ENCODE results near the gene RASA4. TPM values are rescaled to one million over a fixed set of nuclear protein-coding genes. Genes with fewer than 3 reads are reported as not detected.
"Not testable (repeated sequence)": the region's sequence is repeated elsewhere in the genome, so short reads cannot be mapped to it uniquely, and the experiment has no call there.

RASA4 gene
- total RNA-seq, 2 donors from 2014 or later = 7.0 to 8.6 TPM

DNA sequence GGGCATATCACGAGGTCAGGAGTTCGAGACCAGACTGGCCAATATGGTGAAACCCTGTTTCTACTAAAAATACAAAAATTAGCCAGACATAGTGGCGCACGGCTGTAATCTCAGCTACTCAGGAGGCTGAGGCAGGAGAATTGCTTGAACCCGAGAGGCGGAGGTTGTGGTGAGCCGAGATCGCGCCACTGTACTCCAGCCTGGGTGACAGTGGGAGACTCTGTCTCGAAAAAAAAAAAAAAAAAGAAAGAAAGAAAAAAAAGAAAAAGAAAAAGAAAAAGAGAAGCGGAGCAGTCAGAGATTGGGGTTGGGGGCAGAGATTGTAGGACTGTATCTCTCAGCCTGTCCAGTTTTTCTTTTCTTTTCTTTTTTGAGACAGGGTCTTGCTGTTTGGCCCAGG is 73.8 kb downstream of the RASA4 start:
- H3K4me3 ChIP-seq; DNase-seq (ENCODE audit: low spot score): not testable (repeated sequence)

GRCh38 chr7:102542083-102542482 is 74.5 kb downstream of the RASA4 start:
- not testable (repeated sequence) for H3K27me3 ChIP-seq; H3K9me3 ChIP-seq; H3K27ac ChIP-seq; H3K36me3 ChIP-seq; DNase-seq (ENCODE audit: low spot score); H3K4me1 ChIP-seq; H3K4me3 ChIP-seq

More for the DNA sequence above, 73.8 kb downstream of the RASA4 start:
- H3K36me3 ChIP-seq, H3K27ac ChIP-seq, H3K27me3 ChIP-seq, H3K4me1 ChIP-seq, H3K9me3 ChIP-seq: not testable (repeated sequence)

DNA sequence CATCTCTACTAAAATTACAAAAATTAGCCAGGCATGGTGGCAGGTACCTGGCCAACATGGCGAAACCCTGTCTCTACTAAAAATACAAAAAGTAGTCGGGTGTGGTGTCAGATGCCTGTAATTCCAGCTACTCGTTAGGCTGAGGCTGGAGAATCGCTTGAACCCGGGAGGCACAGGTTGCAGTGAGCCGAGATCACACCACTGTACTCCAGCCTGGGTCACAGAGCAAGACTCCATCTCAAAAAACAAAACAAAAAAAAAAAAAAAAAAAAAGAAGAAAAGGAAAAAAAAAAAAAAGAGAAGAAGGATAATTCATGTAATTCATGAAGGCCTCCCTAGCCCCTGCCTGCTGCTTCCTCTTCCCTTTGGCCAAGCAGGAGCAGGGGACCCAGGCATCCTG is 76.0 kb downstream of the RASA4 start:
- H3K4me3 ChIP-seq; H3K36me3 ChIP-seq; H3K4me1 ChIP-seq; H3K27me3 ChIP-seq; DNase-seq (ENCODE audit: low spot score); H3K9me3 ChIP-seq; H3K27ac ChIP-seq: not testable (repeated sequence)

DNA sequence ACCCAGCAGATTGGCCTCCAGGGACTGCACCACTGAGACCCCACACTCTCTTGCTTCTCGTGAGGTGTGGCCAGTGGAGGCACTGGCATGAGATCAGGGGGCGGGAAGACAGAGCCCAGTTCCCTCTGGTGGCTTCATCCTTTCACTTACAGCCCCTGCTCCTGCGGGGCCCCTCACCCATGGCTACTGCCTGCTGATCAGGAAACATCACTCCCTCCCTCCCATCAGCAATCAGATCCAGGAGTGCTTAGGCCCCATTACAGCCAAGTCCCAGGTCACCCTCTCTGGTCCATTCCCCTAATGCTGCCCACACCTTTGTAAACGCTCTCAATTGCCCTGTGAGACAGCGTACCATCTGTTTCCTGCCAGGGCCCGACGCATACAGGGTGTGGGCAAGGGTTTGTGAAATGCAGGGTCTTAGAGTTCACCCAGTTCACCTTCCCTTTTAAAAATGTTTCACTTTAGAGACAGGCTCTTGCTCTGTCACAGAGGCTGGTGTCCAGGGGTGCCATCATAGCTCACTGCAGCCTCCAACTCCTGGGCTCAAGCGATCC is 81.4 kb downstream of the RASA4 start:
- not testable (repeated sequence) for DNase-seq (ENCODE audit: low spot score); H3K27me3 ChIP-seq; H3K36me3 ChIP-seq; H3K4me1 ChIP-seq; H3K4me3 ChIP-seq; H3K9me3 ChIP-seq; H3K27ac ChIP-seq

- H3K4me3 ChIP-seq; H3K4me1 ChIP-seq; H3K27me3 ChIP-seq; H3K9me3 ChIP-seq; DNase-seq (ENCODE audit: low spot score); H3K36me3 ChIP-seq; H3K27ac ChIP-seq: not testable (repeated sequence)
These were observed 84.4 kb downstream of the RASA4 start for GRCh38 chr7:102532127-102532526.

DNA sequence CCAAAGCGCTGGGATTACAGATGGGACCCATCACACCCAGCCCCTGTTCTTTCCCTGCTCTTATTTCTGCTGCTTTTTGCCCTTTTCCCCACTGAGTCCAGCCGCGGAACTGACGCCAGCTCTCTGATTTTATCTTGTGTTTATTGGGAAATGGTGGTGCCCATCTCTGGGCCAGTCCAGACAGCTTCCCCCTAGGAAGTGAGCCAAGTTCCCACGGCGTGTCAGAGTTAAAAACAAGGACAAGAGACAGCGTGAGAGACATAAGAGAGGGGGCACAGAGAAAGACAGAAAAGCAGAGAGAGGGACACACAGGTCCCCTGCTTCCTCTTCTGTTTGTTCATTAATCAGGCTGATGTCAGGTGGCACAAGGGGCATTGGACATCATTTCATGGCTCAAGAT is 85.0 kb downstream of the RASA4 start:
- H3K4me3 ChIP-seq; H3K27me3 ChIP-seq; H3K4me1 ChIP-seq; H3K9me3 ChIP-seq; DNase-seq (ENCODE audit: low spot score); H3K36me3 ChIP-seq; H3K27ac ChIP-seq: not testable (repeated sequence)

GRCh38 chr7:102527822-102528793 is 88.4 kb downstream of the RASA4 start:
- not testable (repeated sequence) for H3K9me3 ChIP-seq; H3K36me3 ChIP-seq; H3K4me1 ChIP-seq; H3K27ac ChIP-seq; H3K27me3 ChIP-seq; H3K4me3 ChIP-seq; DNase-seq (ENCODE audit: low spot score)

DNA sequence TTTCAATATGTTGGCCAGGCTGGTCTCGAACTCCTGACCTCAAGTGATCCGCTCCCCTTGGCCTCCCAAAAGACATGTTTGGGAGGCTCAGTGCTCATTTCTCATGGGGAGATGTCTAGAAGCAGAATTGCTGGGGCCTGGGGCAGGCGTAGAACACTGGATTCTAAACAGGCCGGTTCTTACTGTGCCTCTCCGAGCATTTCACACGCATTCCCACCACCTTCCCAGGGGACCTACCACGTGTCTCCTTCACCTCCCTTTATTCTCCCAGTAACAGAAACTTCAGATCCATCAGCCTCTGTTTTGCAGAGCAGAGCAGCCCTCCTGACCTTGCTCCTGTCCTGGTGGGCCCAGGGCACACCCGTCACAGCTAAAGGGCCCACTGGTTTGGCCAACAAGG is 89.4 kb downstream of the RASA4 start:
- not testable (repeated sequence) for H3K4me3 ChIP-seq; H3K27me3 ChIP-seq; DNase-seq (ENCODE audit: low spot score); H3K4me1 ChIP-seq; H3K36me3 ChIP-seq; H3K27ac ChIP-seq; H3K9me3 ChIP-seq

GRCh38 chr7:102524803-102525202 is 91.8 kb downstream of the RASA4 start:
- H3K9me3 ChIP-seq; H3K36me3 ChIP-seq; H3K27ac ChIP-seq; H3K4me1 ChIP-seq; H3K4me3 ChIP-seq; H3K27me3 ChIP-seq; DNase-seq (ENCODE audit: low spot score): not testable (repeated sequence)

Other genes starting within 250 kb of the RASA4 start
- 1 to 10 TPM; 9.6 to 9.8 TPM for gene PRKRIP1, start 220.4 kb downstream of the RASA4 start, total RNA-seq
- 10 to 100 TPM in 1 of 2 donors, 1 to 10 TPM in 1; 5.9 to 13.3 TPM for gene ORAI2, start 183.2 kb downstream of the RASA4 start, total RNA-seq
- gene ALKBH4, start 151.9 kb downstream of the RASA4 start, total RNA-seq = 10 to 100 TPM; 10.8 to 16.8 TPM
- 10 to 100 TPM in 1 of 2 donors, 1 to 10 TPM in 1; 9.8 to 13.7 TPM for gene LRWD1, start 151.8 kb downstream of the RASA4 start, total RNA-seq
- gene POLR2J, start 137.8 kb downstream of the RASA4 start, total RNA-seq = 10 to 100 TPM; 19.2 to 34.8 TPM
- 1 to 10 TPM; 4.3 to 7.5 TPM for gene RASA4B, start 99.0 kb downstream of the RASA4 start, total RNA-seq
- under 1 TPM; 0.83 to 0.89 TPM for gene UPK3BL2, start 73.1 kb downstream of the RASA4 start, total RNA-seq
- under 1 TPM in 1 of 2 donors, not detected in 1; 0.16 TPM for gene SPDYE2, start 65.5 kb downstream of the RASA4 start, total RNA-seq
- gene POLR2J3, start 44.2 kb downstream of the RASA4 start, total RNA-seq = 10 to 100 TPM in 1 of 2 donors, 1 to 10 TPM in 1; 6.2 to 10.8 TPM
- 10 to 100 TPM; 12.0 to 24.4 TPM for gene UPK3BL1, start 26.0 kb upstream of the RASA4 start, total RNA-seq
- not detected for gene SPDYE2B, start 33.6 kb upstream of the RASA4 start, total RNA-seq
- 1 to 10 TPM in 1 of 2 donors, under 1 TPM in 1; 0.44 to 1.4 TPM for gene POLR2J2, start 54.9 kb upstream of the RASA4 start, total RNA-seq
- gene FAM185A, start 132.2 kb upstream of the RASA4 start, total RNA-seq = 1 to 10 TPM; 4.6 to 9.6 TPM